Measurements from ENCODE around the gene TAOK3.
"Not testable (repeated sequence)": the region's sequence is repeated elsewhere in the genome, so short reads cannot be mapped to it uniquely, and the experiment has no call there.

Gene TAOK3

GRCh38 chr12:118373616-118374015 lies 909 bp upstream of the TAOK3 start:
- no peak for DNase-seq (ENCODE audit: low read depth)

- DNase-seq (ENCODE audit: low read depth) = no peak
These were observed 1.1 kb downstream of the TAOK3 start for GRCh38 chr12:118371321-118372282.

- DNase-seq (ENCODE audit: low read depth) = no peak
These were observed 2.1 kb downstream of the TAOK3 start for GRCh38 chr12:118370601-118371000.

- DNase-seq (ENCODE audit: low read depth) = no peak
These were observed 3.9 kb downstream of the TAOK3 start for GRCh38 chr12:118368821-118369220.

- no peak for DNase-seq (ENCODE audit: low read depth)
These were observed 10.8 kb downstream of the TAOK3 start for GRCh38 chr12:118361889-118362288.

GRCh38 chr12:118361092-118361404 lies 11.7 kb downstream of the TAOK3 start:
- no peak for DNase-seq (ENCODE audit: low read depth)

GRCh38 chr12:118359541-118359915 lies 13.2 kb downstream of the TAOK3 start:
- no peak for DNase-seq (ENCODE audit: low read depth)

- no peak for DNase-seq (ENCODE audit: low read depth)
These were observed 13.8 kb downstream of the TAOK3 start for GRCh38 chr12:118358612-118359540.

GRCh38 chr12:118358008-118358359 lies 14.7 kb downstream of the TAOK3 start:
- DNase-seq (ENCODE audit: low read depth) = no peak

- DNase-seq (ENCODE audit: low read depth) = no peak
These were observed 15.3 kb downstream of the TAOK3 start for GRCh38 chr12:118357257-118358007.

- no peak for DNase-seq (ENCODE audit: low read depth)
These were observed 15.9 kb downstream of the TAOK3 start for GRCh38 chr12:118356809-118357256.

- DNase-seq (ENCODE audit: low read depth) = no peak
These were observed 16.9 kb downstream of the TAOK3 start for GRCh38 chr12:118355843-118356242.

- DNase-seq (ENCODE audit: low read depth) = no peak
These were observed 17.8 kb downstream of the TAOK3 start for GRCh38 chr12:118354903-118355302.

- not testable (repeated sequence) for DNase-seq (ENCODE audit: low read depth)
These were observed 18.2 kb downstream of the TAOK3 start for GRCh38 chr12:118354503-118354902.

GRCh38 chr12:118353721-118354120 lies 19.0 kb downstream of the TAOK3 start:
- DNase-seq (ENCODE audit: low read depth) = no peak

- DNase-seq (ENCODE audit: low read depth) = no peak
These were observed 21.7 kb downstream of the TAOK3 start for GRCh38 chr12:118350908-118351559.

- DNase-seq (ENCODE audit: low read depth) = no peak
These were observed 24.8 kb downstream of the TAOK3 start for GRCh38 chr12:118347916-118348315.

GRCh38 chr12:118346895-118347294 lies 25.8 kb downstream of the TAOK3 start:
- no peak for DNase-seq (ENCODE audit: low read depth)

- no peak for DNase-seq (ENCODE audit: low read depth)
These were observed 27.4 kb downstream of the TAOK3 start for GRCh38 chr12:118345355-118345754.

GRCh38 chr12:118344829-118345228 lies 27.9 kb downstream of the TAOK3 start:
- no peak for DNase-seq (ENCODE audit: low read depth)

- DNase-seq (ENCODE audit: low read depth) = no peak
These were observed 30.6 kb downstream of the TAOK3 start for GRCh38 chr12:118342090-118342489.
